HepG2 (cell line): Measurements from ENCODE around the gene UBE3B. TPM values are rescaled to one million over a fixed set of nuclear protein-coding genes. Genes with fewer than 3 reads are reported as not detected.

Source experiments
- ISL2 ChIP-seq: sonication (generic); formaldehyde crosslinking; IDR thresholded peaks from 2 replicates; pipeline ENCODE4 v1.5.0; 2020; ENCODE audit warnings: missing genetic modification reagents
- KDM2A ChIP-seq: sonication (generic); formaldehyde crosslinking; IDR thresholded peaks from 2 replicates; pipeline ENCODE4 v1.4.0; 2020; ENCODE audit warnings: low read depth, missing genetic modification reagents, borderline replicate concordance
- KIAA2018 ChIP-seq: sonication (generic); formaldehyde crosslinking; IDR thresholded peaks from 2 replicates; pipeline ENCODE4 v1.5.0; 2020; ENCODE audit warnings: mild to moderate bottlenecking, missing genetic modification reagents, borderline replicate concordance
- KMT2B ChIP-seq: IDR thresholded peaks from 2 replicates; pipeline ENCODE4 v1.6.1; 2016; ENCODE audit warnings: missing genetic modification reagents, missing compliant biosample characterization
- MIER2 ChIP-seq: IDR thresholded peaks from 2 replicates; pipeline ENCODE4 v1.6.1; 2016; ENCODE audit warnings: missing biosample characterization, missing genetic modification reagents
- RAD21 ChIP-seq: fragments of 450-650 bp; formaldehyde crosslinking; IDR thresholded peaks from 2 replicates; pipeline ENCODE4 v1.5.0; 2020; ENCODE audit warnings: mild to moderate bottlenecking
- TBX2 ChIP-seq: sonication (generic); formaldehyde crosslinking; IDR thresholded peaks from 2 replicates; pipeline ENCODE4 v1.5.0; 2020; ENCODE audit warnings: missing genetic modification reagents, mild to moderate bottlenecking, borderline replicate concordance
- TCF7L2 ChIP-seq: IDR thresholded peaks from 2 replicates; pipeline ENCODE4 v1.6.1; 2011; ENCODE audit warnings: mild to moderate bottlenecking, low read depth, low read length, moderate library complexity
- TIGD3 ChIP-seq: sonication (generic); formaldehyde crosslinking; IDR thresholded peaks from 2 replicates; pipeline ENCODE4 v1.5.1; 2020; ENCODE audit warnings: mild to moderate bottlenecking, missing genetic modification reagents, borderline replicate concordance
- U2AF1 ChIP-seq: fragments of 200-400 bp; formaldehyde crosslinking; optimal IDR thresholded peaks from 2 replicates; pipeline ENCODE3; 2017; ENCODE audit warnings: mild to moderate bottlenecking, low read depth, low read length
- ZHX2 ChIP-seq, 2 experiments: sonication (generic) in 1 of 2; formaldehyde crosslinking in 1 of 2; IDR thresholded peaks; 2 replicates each; pipeline versions ENCODE4 v1.6.1 to v1.9.0; 2014 to 2022; ENCODE audit warnings: antibody characterized with exemption in 1 of 2, borderline replicate concordance in 1 of 2, inconsistent platforms in 1 of 2, low read depth in 1 of 2, missing genetic modification reagents in 1 of 2
- ZMAT3 ChIP-seq: sonication (generic); formaldehyde crosslinking; conservative IDR thresholded peaks from 2 replicates; pipeline ENCODE4 v1.7.0; 2021; ENCODE audit warnings: missing genetic modification reagents
- ZNF44 ChIP-seq: sonication (generic); formaldehyde crosslinking; IDR thresholded peaks from 2 replicates; pipeline ENCODE4 v1.5.1; 2020; ENCODE audit warnings: mild to moderate bottlenecking, missing genetic modification reagents
- ZNF451 ChIP-seq: sonication (generic); formaldehyde crosslinking; IDR thresholded peaks from 2 replicates; pipeline ENCODE4 v1.5.0; 2020; ENCODE audit warnings: mild to moderate bottlenecking, missing genetic modification reagents
- ZSCAN25 ChIP-seq: sonication (generic); formaldehyde crosslinking; IDR thresholded peaks from 2 replicates; pipeline ENCODE4 v1.8.0; 2022; ENCODE audit warnings: mild to moderate bottlenecking, missing genetic modification reagents
- polyA plus RNA-seq, 8 experiments: library from polyadenylated mRNA; depleted of rRNA in 3 of 8; stranded (reverse) in 7 of 8; unstranded in 1 of 8; fragments of >200 nt; fragmentation: Illumina TruSeq in 4 of 8; extraction: Trizol in 4 of 8; gene quantifications; 2 replicates each; pipeline versions ENCODE4 v1.2.1 to v1.2.3, GENCODE V29; 2011 to 2016; ENCODE audit warnings: low read depth in 4 of 8, missing spikeins in 1 of 8, mixed read lengths in 1 of 8; ENCODE audit not compliant: insufficient read depth in 1 of 8
- total RNA-seq, 5 experiments: library from RNA; depleted of rRNA; stranded (reverse); fragments of >200 nt; fragmentation: Illumina TruSeq; extraction: Trizol; gene quantifications; 2 replicates each; pipeline ENCODE4 v1.2.3, GENCODE V29; 2016; ENCODE audit warnings: low read depth in 1 of 5

The UBE3B gene
- total and polyA plus RNA-seq, 2 of the 13 experiments (the other 11 are each of a cell fraction or from before 2014, with no cell fraction given), result 22.7 to 25.3 TPM

- TF ChIP-seq ZHX2 (IDR thresholded peaks at IDR 0.05; ENCODE audit: low read depth) (0 out of 2 replicates have a peak, but pooled peaks have one; percentile 25), ZHX2 (CRISPR knock-in tag; IDR thresholded peaks at IDR 0.05; ENCODE audit: borderline replicate concordance) (no peak), KDM2A (peak; percentile 33; the same call in 1 of the 2 replicates), KIAA2018 (CRISPR knock-in tag) (no peak), KMT2B (CRISPR knock-in tag) (no peak), ISL2 (no peak), ZNF451 (no peak), TBX2 (CRISPR knock-in tag) (no peak), MIER2 (CRISPR knock-in tag) (no peak), TIGD3 (CRISPR knock-in tag) (no peak), TCF7L2 (no peak), U2AF1 (no peak), ZMAT3 (CRISPR knock-in tag) (no peak), RAD21 (peak; percentile 32; the same call in 1 of the 2 replicates), ZSCAN25 (CRISPR knock-in tag) (no peak), ZNF44 (CRISPR knock-in tag) (0 out of 2 replicates have a peak, but pooled peaks have one; percentile 63)
Measured at GRCh38 chr12:109432842-109433304, 44.6 kb upstream of the UBE3B start (continued).
